HepG2 (cell line): ENCODE data around the gene TRUB1. TPM values are rescaled to one million over a fixed set of nuclear protein-coding genes. Genes with fewer than 3 reads are reported as not detected.

Experiments
- ATAC-seq: fragments of 200-7000 bp; cut with Tn5 transposase; 3 replicates; pipeline ENCODE4 v1.9.1; 2020; ENCODE audit warnings: mild to moderate bottlenecking, moderate library complexity
- BruUV-seq: library from RNA; stranded (reverse); fragments of 400-500 nt; replicated peaks from 2 replicates; lab custom pipeline; 2021; lab: Mats Ljungman, UMichigan
- CTCF ChIA-PET: fragments of 300-600 bp; formaldehyde crosslinking; extraction: SDS; loops from one replicate; lab custom pipeline; 2021; ENCODE audit warnings: low total read pairs, inconsistent platforms, low intra/inter-chr PET ratio; lab: Yijun Ruan, JAX
- POLR2A ChIA-PET: fragments of 350-600 bp; sonication (Branson Sonifier 250); formaldehyde crosslinking; loops from one replicate; lab custom pipeline; 2020; ENCODE audit warnings: antibody characterized with exemption, inconsistent platforms; lab: Yijun Ruan, JAX
- DNase-seq: peaks from one replicate; pipeline ENCODE4 v3.0.0-alpha.2; 2015; ENCODE audit warnings: low spot score
- FAIRE-seq: peaks from 3 replicates; lab custom pipeline; 2011; peaks lifted over from hg19 to GRCh38; lab: Jason Lieb, UNC
- H2AFZ ChIP-seq: one replicate; pipeline ENCODE4 v1.6.1; 2011; ENCODE audit warnings: low read length, inconsistent platforms
- H3K27ac ChIP-seq: fragments of 300-600 bp; 3 replicates; pipeline ENCODE4 v1.8.0; 2011; ENCODE audit warnings: mixed run types, mild to moderate bottlenecking, mixed read lengths, low read length, inconsistent platforms; ENCODE audit not compliant: insufficient read depth; ENCODE audit errors: extremely low read length
- H3K27me3 ChIP-seq, 2 experiments: fragments of 200-600 bp in 1 of 2; 2 replicates in 1 of 2; 3 replicates in 1 of 2; pipeline versions ENCODE4 v1.6.0 to v1.8.0; 2011; ENCODE audit warnings: low read length in 2 of 2, mild to moderate bottlenecking in 2 of 2, moderate library complexity in 2 of 2, inconsistent platforms in 1 of 2; ENCODE audit not compliant: insufficient read depth in 2 of 2, control insufficient read depth in 1 of 2
- H3K36me3 ChIP-seq, 2 experiments: fragments of 200-600 bp in 1 of 2; replicated peaks in 1 of 2; 2 replicates in 1 of 2; 3 replicates in 1 of 2; pipeline versions ENCODE4 v1.5.1 to v1.8.0; 2011; ENCODE audit warnings: low read length in 2 of 2, inconsistent platforms in 1 of 2; ENCODE audit not compliant: insufficient read depth in 2 of 2, control insufficient read depth in 1 of 2
- H3K4me1 ChIP-seq: 2 replicates; pipeline ENCODE4 v1.5.1; 2012; ENCODE audit warnings: low read length, inconsistent platforms; ENCODE audit not compliant: insufficient read depth
- H3K4me2 ChIP-seq: 2 replicates; pipeline ENCODE4 v1.6.0; 2011; ENCODE audit warnings: low read depth, low read length, inconsistent platforms
- H3K4me3 ChIP-seq, 3 experiments: fragments of 200-600 bp in 1 of 3; sonication (generic), shearing (Covaris generic) in 1 of 3; replicated peaks in 1 of 3; 2 replicates each; pipeline ENCODE4 v1.5.1; 2011 to 2016; ENCODE audit warnings: low read length in 3 of 3, inconsistent platforms in 2 of 3, low read depth in 2 of 3, mild to moderate bottlenecking in 2 of 3, control low read depth in 1 of 3, mixed read lengths in 1 of 3; ENCODE audit not compliant: insufficient read depth in 1 of 3
- H3K79me2 ChIP-seq: one replicate; pipeline ENCODE4 v1.6.1; 2011; ENCODE audit warnings: low read length, inconsistent platforms; ENCODE audit not compliant: insufficient read depth
- H3K9ac ChIP-seq: 2 replicates; pipeline ENCODE4 v1.6.0; 2011; ENCODE audit warnings: mild to moderate bottlenecking, low read depth, low read length, inconsistent platforms; ENCODE audit not compliant: insufficient read depth
- H3K9me3 ChIP-seq: 2 replicates; pipeline ENCODE4 v1.5.1; 2012; ENCODE audit warnings: mild to moderate bottlenecking, low read length
- H4K20me1 ChIP-seq: 2 replicates; pipeline ENCODE4 v1.6.0; 2011; ENCODE audit warnings: inconsistent platforms, mild to moderate bottlenecking, low read length, moderate library complexity; ENCODE audit not compliant: insufficient read depth
- AHR ChIP-seq: IDR thresholded peaks from 2 replicates; pipeline ENCODE4 v1.6.1; 2018; ENCODE audit warnings: missing genetic modification reagents, missing compliant biosample characterization
- ARID2 ChIP-seq: sonication (generic); formaldehyde crosslinking; IDR thresholded peaks from 2 replicates; pipeline ENCODE4 v1.8.1; 2022; ENCODE audit warnings: mild to moderate bottlenecking, missing genetic modification reagents, borderline replicate concordance
- CENPBD1 ChIP-seq: sonication (generic); formaldehyde crosslinking; IDR thresholded peaks from 2 replicates; pipeline ENCODE4 v1.8.0; 2022; ENCODE audit warnings: missing genetic modification reagents, low read depth, mild to moderate bottlenecking, borderline replicate concordance
- E2F2 ChIP-seq: sonication (generic); formaldehyde crosslinking; IDR thresholded peaks from 2 replicates; pipeline ENCODE4 v1.4.0; 2020; ENCODE audit warnings: missing genetic modification reagents, borderline replicate concordance
- E2F5 ChIP-seq: sonication (generic); formaldehyde crosslinking; conservative IDR thresholded peaks from 2 replicates; pipeline ENCODE4 v1.4.0; 2020; ENCODE audit warnings: missing genetic modification reagents
- HNRNPLL ChIP-seq: fragments of 200-400 bp; formaldehyde crosslinking; IDR thresholded peaks from 2 replicates; pipeline ENCODE4 v1.6.1; 2017; ENCODE audit warnings: mild to moderate bottlenecking, low read depth, low read length; ENCODE audit not compliant: poor library complexity, severe bottlenecking
- KDM5B ChIP-seq: sonication (generic); formaldehyde crosslinking; IDR thresholded peaks from 2 replicates; pipeline ENCODE4 v1.4.0; 2020; ENCODE audit warnings: missing genetic modification reagents, mild to moderate bottlenecking, borderline replicate concordance
- RFX1 ChIP-seq: fragments of 450-650 bp; IDR thresholded peaks from 2 replicates; pipeline ENCODE4 v1.6.1; 2017
- ZBTB2 ChIP-seq: sonication (generic); formaldehyde crosslinking; IDR thresholded peaks from 2 replicates; pipeline ENCODE4 v1.8.0; 2022; ENCODE audit warnings: low read depth, missing genetic modification reagents
- ZBTB26 ChIP-seq: IDR thresholded peaks from 2 replicates; pipeline ENCODE4 v1.6.1; 2016; ENCODE audit warnings: missing compliant biosample characterization, missing genetic modification reagents, borderline replicate concordance
- ZNF253 ChIP-seq: sonication (generic); formaldehyde crosslinking; IDR thresholded peaks from 2 replicates; pipeline ENCODE4 v1.8.0; 2022; ENCODE audit warnings: mild to moderate bottlenecking, missing genetic modification reagents, borderline replicate concordance
- ZNF275 ChIP-seq: sonication (generic); formaldehyde crosslinking; IDR thresholded peaks from 2 replicates; pipeline ENCODE4 v1.8.0; 2022; ENCODE audit warnings: missing genetic modification reagents, mild to moderate bottlenecking, inconsistent platforms, borderline replicate concordance
- ZNF441 ChIP-seq: sonication (generic); formaldehyde crosslinking; IDR thresholded peaks from 2 replicates; pipeline ENCODE4 v1.7.0; 2021; ENCODE audit warnings: missing genetic modification reagents, borderline replicate concordance
- ZNF709 ChIP-seq: sonication (generic); formaldehyde crosslinking; IDR thresholded peaks from 2 replicates; pipeline ENCODE4 v1.5.0; 2020; ENCODE audit warnings: mild to moderate bottlenecking, missing genetic modification reagents
- WGBS: methylation state at CpG from one replicate; pipeline ENCODE4 v1.1.6; 2017; ENCODE audit warnings: low lambda C conversion rate; 5-methylcytosine and 5-hydroxymethylcytosine counted together
- in situ Hi-C: cut with HindIII; loops from 2 replicates; pipeline ENCODE4 v1.10.0; 2017; ENCODE audit warnings: low pct_unique_long_range_greater_than_20kb; ENCODE audit not compliant: extremely low pct_ligation_motif_present
- intact Hi-C: fragments of 100-400 bp; cut with micrococcal nuclease; formaldehyde crosslinking; loops from one replicate; pipeline ENCODE4 v1.10.0; 2022; ENCODE audit not compliant: unreplicated experiment
- polyA plus RNA-seq, 8 experiments: library from polyadenylated mRNA; depleted of rRNA in 3 of 8; stranded (reverse) in 7 of 8; unstranded in 1 of 8; fragments of >200 nt; fragmentation: Illumina TruSeq in 4 of 8; extraction: Trizol in 4 of 8; gene quantifications; 2 replicates each; pipeline versions ENCODE4 v1.2.1 to v1.2.3, GENCODE V29; 2011 to 2016; ENCODE audit warnings: low read depth in 4 of 8, missing spikeins in 1 of 8, mixed read lengths in 1 of 8; ENCODE audit not compliant: insufficient read depth in 1 of 8
- total RNA-seq, 5 experiments: library from RNA; depleted of rRNA; stranded (reverse); fragments of >200 nt; fragmentation: Illumina TruSeq; extraction: Trizol; gene quantifications; 2 replicates each; pipeline ENCODE4 v1.2.3, GENCODE V29; 2016; ENCODE audit warnings: low read depth in 1 of 5

TRUB1 gene
- total and polyA plus RNA-seq, 2 of the 13 experiments (the other 11 are each of a cell fraction or from before 2014, with no cell fraction given) = 10.6 to 38.9 TPM

- no peak for TF ChIP-seq ZNF253 (CRISPR knock-in tag)
- TF ChIP-seq HNRNPLL = no peak
- no peak for TF ChIP-seq E2F2
- TF ChIP-seq ZBTB2 = no peak
Measured at GRCh38 chr10:114963908-114964307, 25.9 kb downstream of the TRUB1 start (continued).

GRCh38 chr10:114967071-114967470 is 29.1 kb downstream of the TRUB1 start:
- no peak overlapping the region for H3K4me3 ChIP-seq
- no peak overlapping the region for H2AFZ ChIP-seq
- in situ Hi-C loops = no loop called here
- H3K27me3 ChIP-seq = no peaks in the 10 kb centered on the region
- 64% methylated on average over 2 of the region's 2 CpGs for WGBS
- intact Hi-C loops = no loop called here
- ATAC-seq (no peak; the same call in 2 of the 3 replicates), FAIRE-seq (no peak), DNase-seq (peak; percentile 7)
- POLR2A ChIA-PET = no interaction called here
- no peak for TF ChIP-seq KDM5B (CRISPR knock-in tag)
- no peak for TF ChIP-seq ZNF275 (CRISPR knock-in tag)
- TF ChIP-seq ARID2 (CRISPR knock-in tag) = no peak
- no peak for TF ChIP-seq AHR (CRISPR knock-in tag)
- no peak for TF ChIP-seq CENPBD1 (CRISPR knock-in tag)
- no peak for TF ChIP-seq E2F5 (CRISPR knock-in tag)
- TF ChIP-seq ZNF441 (CRISPR knock-in tag) = no peak
- TF ChIP-seq RFX1 = no peak
- TF ChIP-seq ZBTB26 (CRISPR knock-in tag) = no peak
- no peak for TF ChIP-seq ZNF709 (CRISPR knock-in tag)
- peaks cover 26% of the 10 kb centered on the region for H3K79me2 ChIP-seq
- peaks cover 6 to 32% of the 10 kb centered on the region in 2 experiments; a peak in 4 of 5 replicates for H3K36me3 ChIP-seq
- peaks cover 22% of the 10 kb centered on the region for H3K4me1 ChIP-seq
- no TSS peak for BruUV-seq
- H3K27ac ChIP-seq = no peak overlapping the region
- no peak overlapping the region for H3K9ac ChIP-seq
- no peak overlapping the region for H3K4me2 ChIP-seq
- CTCF ChIA-PET = no interaction called here
- H3K9me3 ChIP-seq = no peaks in the 10 kb centered on the region
- H4K20me1 ChIP-seq = no peaks in the 10 kb centered on the region
